Measurements from ENCODE around the gene BEST4. TPM values are rescaled to one million over a fixed set of nuclear protein-coding genes. Genes with fewer than 3 reads are reported as not detected.

Gene BEST4
- total RNA-seq, 1 donor from 2014 or later, result not detected

GRCh38 chr1:44786841-44787426 is 1.0 kb downstream of the BEST4 start:
- H3K4me3 ChIP-seq (ENCODE audit: low read depth, low read length), result no peak overlapping the region
- TF ChIP-seq CTCF (IDR thresholded peaks at IDR 0.05; ENCODE audit: insufficient read depth, low read length, severe bottlenecking), result no peak
- H3K36me3 ChIP-seq (ENCODE audit: control insufficient read depth, insufficient read depth, low read length), result no peaks in the 10 kb centered on the region
- FAIRE-seq, result no peak
- H3K27me3 ChIP-seq (ENCODE audit: control insufficient read depth, insufficient read depth, low read length), result no peaks in the 10 kb centered on the region
- no peak for DNase-seq (ENCODE audit: low read depth)

GRCh38 chr1:44786138-44786840 is 1.7 kb downstream of the BEST4 start:
- no peak for FAIRE-seq
- peak; percentile 58 for DNase-seq (ENCODE audit: low read depth)

GRCh38 chr1:44785501-44786137 is 2.4 kb downstream of the BEST4 start:
- H3K36me3 ChIP-seq (ENCODE audit: control insufficient read depth, insufficient read depth, low read length), result no peaks in the 10 kb centered on the region
- peak overlapping the region; percentile 40 for H3K4me3 ChIP-seq (ENCODE audit: low read depth, low read length)
- DNase-seq (ENCODE audit: low read depth) (no peak), FAIRE-seq (no peak)
- H3K27me3 ChIP-seq (ENCODE audit: control insufficient read depth, insufficient read depth, low read length), result no peaks in the 10 kb centered on the region
- TF ChIP-seq CTCF (IDR thresholded peaks at IDR 0.05; ENCODE audit: insufficient read depth, low read length, severe bottlenecking), result no peak

More at GRCh38 chr1:44786138-44786840, 1.7 kb downstream of the BEST4 start:
- H3K4me3 ChIP-seq (ENCODE audit: low read depth, low read length), result peak overlapping the region; percentile 40
- no peaks in the 10 kb centered on the region for H3K27me3 ChIP-seq (ENCODE audit: control insufficient read depth, insufficient read depth, low read length)
- peak; percentile 100 for TF ChIP-seq CTCF (IDR thresholded peaks at IDR 0.05; ENCODE audit: insufficient read depth, low read length, severe bottlenecking)
- H3K36me3 ChIP-seq (ENCODE audit: control insufficient read depth, insufficient read depth, low read length), result no peaks in the 10 kb centered on the region

- no peak for DNase-seq (ENCODE audit: low read depth)
- Histone ChIP-seq H3K4me3 (ENCODE audit: low read depth, low read length) (no peak overlapping the region), H3K36me3 (ENCODE audit: control insufficient read depth, insufficient read depth, low read length) (peaks cover under 1% of the 10 kb centered on the region), H3K27me3 (ENCODE audit: control insufficient read depth, insufficient read depth, low read length) (no peaks in the 10 kb centered on the region)
- TF ChIP-seq CTCF (IDR thresholded peaks at IDR 0.05; ENCODE audit: insufficient read depth, low read length, severe bottlenecking), result no peak
- no peak for FAIRE-seq
Measured at GRCh38 chr1:44785029-44785380, 3.0 kb downstream of the BEST4 start.

- H3K4me3 ChIP-seq (ENCODE audit: low read depth, low read length), result peak overlapping the region; percentile 31
Measured at GRCh38 chr1:44784094-44785028, 3.6 kb downstream of the BEST4 start.

More at GRCh38 chr1:44784094-44785028, 3.6 kb downstream of the BEST4 start:
- peaks cover 3% of the 10 kb centered on the region for H3K36me3 ChIP-seq (ENCODE audit: control insufficient read depth, insufficient read depth, low read length)
- no peaks in the 10 kb centered on the region for H3K27me3 ChIP-seq (ENCODE audit: control insufficient read depth, insufficient read depth, low read length)
- FAIRE-seq (no peak), DNase-seq (ENCODE audit: low read depth) (no peak)
- TF ChIP-seq CTCF (IDR thresholded peaks at IDR 0.05; ENCODE audit: insufficient read depth, low read length, severe bottlenecking), result peak; percentile 11
